Esophagus muscularis mucosa (tissue), 4 donors: ENCODE data around the gene XCR1. TPM values are rescaled to one million over a fixed set of nuclear protein-coding genes. Genes with fewer than 3 reads are reported as not detected.

Source experiments
- DNase-seq: peaks from one replicate; pipeline ENCODE4 v3.0.0-alpha.2; 2017; ENCODE audit errors: extremely low spot score
- H3K27ac ChIP-seq, 4 donors: fragments of 200-600 bp; sonication (generic); replicated peaks in 1 of 4; 1 replicate in 3 of 4; 2 replicates in 1 of 4; pipeline ENCODE4 v1.5.1; 2016 to 2019; ENCODE audit warnings: mild to moderate bottlenecking in 1 of 4
- H3K27me3 ChIP-seq, 4 donors: fragments of 200-600 bp; sonication (generic); one replicate each; pipeline versions ENCODE4 v1.5.1 to v1.6.0; 2016 to 2019
- H3K36me3 ChIP-seq, 4 donors: fragments of 200-600 bp; sonication (generic); one replicate each; pipeline ENCODE4 v1.5.1; 2016 to 2019
- H3K4me1 ChIP-seq, 4 donors: fragments of 200-600 bp; sonication (generic); one replicate each; pipeline ENCODE4 v1.5.1; 2016 to 2019
- H3K4me3 ChIP-seq, 4 donors: fragments of 200-600 bp; sonication (generic); 1 replicate in 2 of 4; 2 replicates in 2 of 4; pipeline ENCODE4 v1.5.1; 2016 to 2019; ENCODE audit warnings: mild to moderate bottlenecking in 4 of 4, moderate library complexity in 1 of 4
- H3K9me3 ChIP-seq, 4 donors: fragments of 200-600 bp; sonication (generic); 1 replicate in 3 of 4; 2 replicates in 1 of 4; pipeline ENCODE4 v1.5.1; 2016 to 2019
- CTCF ChIP-seq, 3 experiments: fragments of 200-600 bp in 2 of 3; fragments of 450-650 bp in 1 of 3; sonication (generic) in 2 of 3; IDR thresholded peaks; one replicate each; pipeline ENCODE4 v1.5.1; 2017 to 2019; ENCODE audit warnings: antibody characterized with exemption in 3 of 3, mild to moderate bottlenecking in 2 of 3, moderate library complexity in 1 of 3
- EP300 ChIP-seq: sonication (generic); formaldehyde crosslinking; IDR thresholded peaks from one replicate; pipeline ENCODE4 v1.6.1; 2017; ENCODE audit warnings: antibody characterized with exemption
- POLR2A ChIP-seq: fragments of 450-650 bp; IDR thresholded peaks from one replicate; pipeline ENCODE4 v1.6.1; 2017; ENCODE audit warnings: antibody characterized with exemption, moderate library complexity, mild to moderate bottlenecking, low read depth
- POLR2AphosphoS5 ChIP-seq, 2 donors: sonication (generic); formaldehyde crosslinking; IDR thresholded peaks; one replicate each; pipeline ENCODE4 v1.6.1; 2017; ENCODE audit warnings: antibody characterized with exemption in 2 of 2
- WGBS: methylation state at CpG from one replicate; pipeline ENCODE4 v1.1.5; 2018; 5-methylcytosine and 5-hydroxymethylcytosine counted together
- intact Hi-C: fragments of 100-400 bp; cut with DNase I; formaldehyde crosslinking; loops from one replicate; pipeline ENCODE4 v1.15.1; 2023
- total RNA-seq, 4 donors: library from RNA; depleted of rRNA; stranded (reverse); fragments of >200 nt; gene quantifications; one replicate each; pipeline versions ENCODE4 v1.1.0 to v1.2.1, GENCODE V29; 2016

Gene XCR1
- total RNA-seq, 4 donors from 2014 or later, result 0.17 TPM; not detected in 3

GRCh38 chr3:46024131-46024530, 3.2 kb downstream of the XCR1 start:
- intact Hi-C loops, result no loop called here
- H3K9me3 ChIP-seq, result peaks cover 0 to 4% (median 0%) of the 10 kb centered on the region in 4 donors

GRCh38 chr3:46022909-46023785, 4.1 kb downstream of the XCR1 start:
- DNase-seq, result peak; percentile 74
- H3K27me3 ChIP-seq, result no peaks in the 10 kb centered on the region
- H3K9me3 ChIP-seq, result peaks cover 0 to 4% (median 0%) of the 10 kb centered on the region in 4 donors
- TF ChIP-seq CTCF (IDR thresholded peaks at IDR 0.05), result no peak
- H3K36me3 ChIP-seq, result no peaks in the 10 kb centered on the region
- no peak overlapping the region for H3K27ac ChIP-seq
- intact Hi-C loops, result no loop called here
- no peak overlapping the region for H3K4me3 ChIP-seq
- 89% methylated on average over 34 of the region's 34 CpGs for WGBS
- H3K4me1 ChIP-seq, result no peaks in the 10 kb centered on the region

More at GRCh38 chr3:46024131-46024530, 3.2 kb downstream of the XCR1 start:
- WGBS, result 50% methylated on average over 3 of the region's 3 CpGs
- TF ChIP-seq CTCF (IDR thresholded peaks at IDR 0.05) (no peak), EP300 (no peak), POLR2AphosphoS5 (IDR thresholded peaks at IDR 0.05) (no peak), POLR2A (no peak)
- H3K27ac ChIP-seq, result no peak overlapping the region
- H3K36me3 ChIP-seq, result no peaks in the 10 kb centered on the region
- peak; percentile 19 for DNase-seq
- no peaks in the 10 kb centered on the region for H3K4me1 ChIP-seq
- H3K4me3 ChIP-seq, result no peak overlapping the region
- H3K27me3 ChIP-seq, result no peaks in the 10 kb centered on the region

GRCh38 chr3:46021516-46021915, 5.8 kb downstream of the XCR1 start:
- DNase-seq, result peak; percentile 74
- WGBS, result 100% methylated on average over 8 of the region's 8 CpGs
- H3K27ac ChIP-seq, result no peak overlapping the region

GRCh38 chr3:46020766-46021510, 6.3 kb downstream of the XCR1 start:
- H3K27me3 ChIP-seq, result no peaks in the 10 kb centered on the region
- intact Hi-C loops, result no loop called here
- no peaks in the 10 kb centered on the region for H3K4me1 ChIP-seq
- no peak overlapping the region for H3K27ac ChIP-seq
- H3K4me3 ChIP-seq, result no peak overlapping the region
- DNase-seq, result peak; percentile 75
- H3K36me3 ChIP-seq, result no peaks in the 10 kb centered on the region
- TF ChIP-seq POLR2A (no peak), POLR2AphosphoS5 (IDR thresholded peaks at IDR 0.05) (no peak), CTCF (IDR thresholded peaks at IDR 0.05) (no peak), EP300 (no peak)
- H3K9me3 ChIP-seq, result no peaks in the 10 kb centered on the region
- 96% methylated on average over 36 of the region's 37 CpGs for WGBS

More at GRCh38 chr3:46021516-46021915, 5.8 kb downstream of the XCR1 start:
- Histone ChIP-seq H3K36me3 (no peaks in the 10 kb centered on the region), H3K4me3 (no peak overlapping the region), H3K9me3 (no peaks in the 10 kb centered on the region), H3K27me3 (no peaks in the 10 kb centered on the region), H3K4me1 (no peaks in the 10 kb centered on the region)
- TF ChIP-seq POLR2AphosphoS5 (IDR thresholded peaks at IDR 0.05), result no peak
- no peak for TF ChIP-seq POLR2A
- no peak for TF ChIP-seq CTCF (IDR thresholded peaks at IDR 0.05)
- TF ChIP-seq EP300, result no peak
- intact Hi-C loops, result no loop called here
